SU-DHL-6 (cell line): ENCODE data around the gene CNTN4.

Source experiments
- CTCF ChIP-seq: fragments of 200-600 bp; sonication (generic); IDR thresholded peaks from one replicate; pipeline ENCODE4 v1.5.1; 2017; ENCODE audit warnings: antibody characterized with exemption, mild to moderate bottlenecking, low read length, moderate library complexity; ENCODE audit not compliant: insufficient read depth, poor library complexity, severe bottlenecking
- EZH2phosphoT487 ChIP-seq: fragments of 200-600 bp; sonication (generic), shearing (Covaris generic); conservative IDR thresholded peaks from 2 replicates; pipeline ENCODE4 v1.6.1; 2018; ENCODE audit warnings: mild to moderate bottlenecking, antibody characterized with exemption, low read length, moderate library complexity, mixed read lengths

GRCh38 chr3:2985479-2985878, 886.8 kb downstream of the CNTN4 start:
- TF ChIP-seq CTCF = no peak
- TF ChIP-seq EZH2phosphoT487 = no peak
